PC-9 (cell line): ENCODE results near the gene KLF15.

ENCODE experiments used
- EZH2 ChIP-seq: fragments of 200-600 bp; sonication (generic); IDR thresholded peaks from 2 replicates; pipeline ENCODE4 v1.8.0; 2017; ENCODE audit warnings: antibody characterized with exemption, low read depth
- TF ChIP-seq, protein P1 (sequence below): fragments of 200-600 bp; sonication (generic); conservative IDR thresholded peaks from 2 replicates; pipeline ENCODE4 v1.6.1; 2017; ENCODE audit warnings: mixed run types, antibody characterized with exemption, mild to moderate bottlenecking, moderate library complexity

- no peak for TF ChIP-seq EZH2
- TF ChIP-seq, protein P1, sequence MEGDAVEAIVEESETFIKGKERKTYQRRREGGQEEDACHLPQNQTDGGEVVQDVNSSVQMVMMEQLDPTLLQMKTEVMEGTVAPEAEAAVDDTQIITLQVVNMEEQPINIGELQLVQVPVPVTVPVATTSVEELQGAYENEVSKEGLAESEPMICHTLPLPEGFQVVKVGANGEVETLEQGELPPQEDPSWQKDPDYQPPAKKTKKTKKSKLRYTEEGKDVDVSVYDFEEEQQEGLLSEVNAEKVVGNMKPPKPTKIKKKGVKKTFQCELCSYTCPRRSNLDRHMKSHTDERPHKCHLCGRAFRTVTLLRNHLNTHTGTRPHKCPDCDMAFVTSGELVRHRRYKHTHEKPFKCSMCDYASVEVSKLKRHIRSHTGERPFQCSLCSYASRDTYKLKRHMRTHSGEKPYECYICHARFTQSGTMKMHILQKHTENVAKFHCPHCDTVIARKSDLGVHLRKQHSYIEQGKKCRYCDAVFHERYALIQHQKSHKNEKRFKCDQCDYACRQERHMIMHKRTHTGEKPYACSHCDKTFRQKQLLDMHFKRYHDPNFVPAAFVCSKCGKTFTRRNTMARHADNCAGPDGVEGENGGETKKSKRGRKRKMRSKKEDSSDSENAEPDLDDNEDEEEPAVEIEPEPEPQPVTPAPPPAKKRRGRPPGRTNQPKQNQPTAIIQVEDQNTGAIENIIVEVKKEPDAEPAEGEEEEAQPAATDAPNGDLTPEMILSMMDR, result no peak
Measured at GRCh38 chr3:126312341-126312740, 44.9 kb downstream of the KLF15 start.
